IMR-90 (cell line): ENCODE measurements around the gene RERE. TPM values are rescaled to one million over a fixed set of nuclear protein-coding genes. Genes with fewer than 3 reads are reported as not detected.
A peak's percentile ranks its signal among the peaks of the same experiment; 100 is the strongest.

Source experiments
- ATAC-seq: fragments of 200-7000 bp; cut with Tn5 transposase; 2 replicates; pipeline ENCODE4 v1.9.1; 2020; ENCODE audit warnings: low read depth, mild to moderate bottlenecking, moderate library complexity
- BruUV-seq: library from RNA; stranded (reverse); fragments of 400-500 nt; replicated peaks from 2 replicates; lab custom pipeline; 2021; lab: Mats Ljungman, UMichigan
- CTCF ChIA-PET: fragments of 300-600 bp; formaldehyde crosslinking; extraction: SDS; loops from one replicate; lab custom pipeline; 2021; ENCODE audit warnings: antibody characterized with exemption; lab: Yijun Ruan, JAX
- POLR2A ChIA-PET: fragments of 300-600 bp; sonication (Branson Sonifier 250); formaldehyde crosslinking; loops from one replicate; lab custom pipeline; 2022; ENCODE audit warnings: antibody characterized with exemption; ENCODE audit not compliant: unreplicated experiment; lab: Charles Lee
- DNase-seq: peaks from one replicate; pipeline ENCODE4 v3.0.0; 2013
- H2AFZ ChIP-seq: replicated peaks from 2 replicates; pipeline ENCODE3; 2013; ENCODE audit warnings: low read length, mild to moderate bottlenecking; ENCODE audit not compliant: poor library complexity
- H2AK5ac ChIP-seq: 2 replicates; pipeline ENCODE4 v1.6.1; 2013; ENCODE audit warnings: low read depth, low read length, inconsistent platforms
- H2AK9ac ChIP-seq: replicated peaks from 2 replicates; pipeline ENCODE3; 2013; ENCODE audit warnings: mild to moderate bottlenecking, low read depth, low read length, moderate library complexity; ENCODE audit not compliant: poor library complexity
- H2BK120ac ChIP-seq: 2 replicates; pipeline ENCODE4 v1.6.1; 2013; ENCODE audit warnings: low read depth, low read length, inconsistent platforms
- H2BK15ac ChIP-seq: 3 replicates; pipeline ENCODE4 v1.6.1; 2013; ENCODE audit warnings: low read depth, low read length, inconsistent platforms
- H2BK20ac ChIP-seq: 2 replicates; pipeline ENCODE4 v1.6.1; 2013; ENCODE audit warnings: low read depth, mild to moderate bottlenecking, inconsistent platforms, low read length, moderate library complexity
- H2BK5ac ChIP-seq: 2 replicates; pipeline ENCODE4 v1.6.1; 2013; ENCODE audit warnings: mild to moderate bottlenecking, low read depth, low read length, inconsistent platforms; ENCODE audit not compliant: poor library complexity, severe bottlenecking
- H3K14ac ChIP-seq: replicated peaks from 2 replicates; pipeline ENCODE4 v1.6.1; 2013; ENCODE audit warnings: low read depth, low read length, inconsistent platforms
- H3K18ac ChIP-seq: 2 replicates; pipeline ENCODE4 v1.6.1; 2013; ENCODE audit warnings: low read depth, low read length, control low read depth
- H3K23ac ChIP-seq: 2 replicates; pipeline ENCODE4 v1.6.1; 2013; ENCODE audit warnings: low read depth, low read length, inconsistent platforms
- H3K27ac ChIP-seq: 2 replicates; pipeline ENCODE4 v1.5.1; 2013; ENCODE audit warnings: mild to moderate bottlenecking, control low read depth, low read length; ENCODE audit not compliant: insufficient read depth
- H3K27me3 ChIP-seq: 2 replicates; pipeline ENCODE4 v1.6.1; 2013; ENCODE audit warnings: low read length; ENCODE audit not compliant: control insufficient read depth, insufficient read depth
- H3K36me3 ChIP-seq: 2 replicates; pipeline ENCODE4 v1.6.1; 2013; ENCODE audit warnings: low read length, mixed read lengths; ENCODE audit not compliant: control insufficient read depth, insufficient read depth
- H3K4ac ChIP-seq: 2 replicates; pipeline ENCODE4 v1.6.1; 2013; ENCODE audit warnings: low read depth, low read length, inconsistent platforms
- H3K4me1 ChIP-seq: 2 replicates; pipeline ENCODE4 v1.6.1; 2013; ENCODE audit warnings: low read length, mixed read lengths; ENCODE audit not compliant: control insufficient read depth, insufficient read depth
- H3K4me2 ChIP-seq: 2 replicates; pipeline ENCODE4 v1.6.1; 2013; ENCODE audit warnings: low read depth, mild to moderate bottlenecking, control low read depth, low read length, moderate library complexity
- H3K4me3 ChIP-seq: 2 replicates; pipeline ENCODE4 v1.5.1; 2013; ENCODE audit warnings: low read depth, mild to moderate bottlenecking, control low read depth, low read length, moderate library complexity; ENCODE audit not compliant: insufficient read depth
- H3K56ac ChIP-seq: 2 replicates; pipeline ENCODE4 v1.6.1; 2013; ENCODE audit warnings: low read length, inconsistent platforms; ENCODE audit not compliant: insufficient read depth; ENCODE audit errors: extremely low read depth
- H3K79me1 ChIP-seq, 2 experiments: 2 replicates each; pipeline ENCODE4 v1.6.1; 2013; ENCODE audit warnings: low read length in 2 of 2, inconsistent platforms in 1 of 2, low read depth in 1 of 2
- H3K9ac ChIP-seq: 2 replicates; pipeline ENCODE4 v1.6.1; 2013; ENCODE audit warnings: low read depth, low read length, control low read depth
- H3K9me1 ChIP-seq: 2 replicates; pipeline ENCODE4 v1.6.1; 2013; ENCODE audit warnings: low read length, inconsistent platforms; ENCODE audit not compliant: insufficient read depth
- H3K9me3 ChIP-seq: 2 replicates; pipeline ENCODE4 v1.6.1; 2013; ENCODE audit warnings: low read length; ENCODE audit not compliant: control insufficient read depth, insufficient read depth
- H4K20me1 ChIP-seq: 2 replicates; pipeline ENCODE4 v1.6.1; 2013; ENCODE audit warnings: low read length, inconsistent platforms; ENCODE audit not compliant: insufficient read depth
- H4K5ac ChIP-seq: 2 replicates; pipeline ENCODE4 v1.6.1; 2013; ENCODE audit warnings: mild to moderate bottlenecking, low read depth, low read length, control low read depth
- H4K8ac ChIP-seq, 2 experiments: 2 replicates each; pipeline ENCODE4 v1.6.1; 2013; ENCODE audit warnings: low read depth in 2 of 2, low read length in 2 of 2, control low read depth in 1 of 2, inconsistent platforms in 1 of 2
- H4K91ac ChIP-seq: 2 replicates; pipeline ENCODE4 v1.6.1; 2013; ENCODE audit warnings: low read depth, low read length, inconsistent platforms; ENCODE audit not compliant: insufficient read depth
- BHLHE40 ChIP-seq: fragments of 150-350 bp; IDR thresholded peaks from 2 replicates; pipeline ENCODE4 v1.6.1; 2016; ENCODE audit warnings: mild to moderate bottlenecking, low read depth, low read length
- CEBPB ChIP-seq: IDR thresholded peaks from 2 replicates; pipeline ENCODE4 v1.6.1; 2012; ENCODE audit warnings: low read depth, low read length, improper control_type of control experiment
- CTCF ChIP-seq: conservative IDR thresholded peaks from 2 replicates; pipeline ENCODE4 v1.5.1; 2012; ENCODE audit warnings: mild to moderate bottlenecking, low read depth, low read length, improper control_type of control experiment
- ELK1 ChIP-seq: fragments of 150-350 bp; IDR thresholded peaks from 2 replicates; pipeline ENCODE4 v1.6.1; 2016; ENCODE audit warnings: low read depth, mild to moderate bottlenecking, low read length, moderate library complexity, borderline replicate concordance
- FOS ChIP-seq: fragments of 150-350 bp; IDR thresholded peaks from 2 replicates; pipeline ENCODE4 v1.6.1; 2016; ENCODE audit warnings: low read depth, low read length
- MAFK ChIP-seq: IDR thresholded peaks from 2 replicates; pipeline ENCODE4 v1.6.1; 2012; ENCODE audit warnings: low read depth, low read length, improper control_type of control experiment
- MAZ ChIP-seq: IDR thresholded peaks from 2 replicates; pipeline ENCODE4 v1.6.1; 2012; ENCODE audit warnings: low read depth, mild to moderate bottlenecking, low read length, improper control_type of control experiment, moderate library complexity, borderline replicate concordance
- MXI1 ChIP-seq: IDR thresholded peaks from 2 replicates; pipeline ENCODE4 v1.6.1; 2012; ENCODE audit warnings: low read depth, mild to moderate bottlenecking, low read length, moderate library complexity, borderline replicate concordance
- NFE2L2 ChIP-seq: fragments of 150-350 bp; IDR thresholded peaks from 2 replicates; pipeline ENCODE4 v1.6.1; 2016; ENCODE audit warnings: low read depth, mild to moderate bottlenecking, low read length
- POLR2A ChIP-seq: IDR thresholded peaks from 2 replicates; pipeline ENCODE4 v1.6.1; 2012; ENCODE audit warnings: mild to moderate bottlenecking, low read depth, low read length
- USF2 ChIP-seq: fragments of 150-350 bp; IDR thresholded peaks from 2 replicates; pipeline ENCODE4 v1.6.1; 2017; ENCODE audit warnings: mild to moderate bottlenecking, antibody characterized with exemption, low read length, low read depth
- WGBS, 2 experiments: methylation state at CpG; one replicate each; pipeline versions ENCODE4 v1.1.5 to v1.1.7; 2013; ENCODE audit warnings: missing lambda C conversion rate in 2 of 2; ENCODE audit not compliant: insufficient read length in 1 of 2; ENCODE audit errors: extremely low coverage in 2 of 2; 5-methylcytosine and 5-hydroxymethylcytosine counted together
- dilution Hi-C: fragments of 300-500 bp; cut with HindIII; formaldehyde crosslinking; loops from one replicate; pipeline ENCODE4 v1.14.3; 2018; ENCODE audit warnings: low sequenced_read_pairs; ENCODE audit not compliant: unreplicated experiment
- in situ Hi-C: fragments of 300-500 bp; cut with MboI; formaldehyde crosslinking; loops from 3 replicates; pipeline ENCODE4 v1.14.3; 2019; ENCODE audit warnings: low sequenced_read_pairs, inconsistent platforms, mixed read lengths
- intact Hi-C: fragments of 100-400 bp; cut with micrococcal nuclease; formaldehyde crosslinking; loops from 2 replicates; pipeline ENCODE4 v1.10.0; 2022
- polyA plus RNA-seq, 3 experiments: library from polyadenylated mRNA; depleted of rRNA; stranded (reverse); fragments of >200 nt; gene quantifications; 2 replicates each; pipeline ENCODE4 v1.2.3, GENCODE V29; 2012; ENCODE audit warnings: low replicate concordance in 1 of 3
- total RNA-seq: library from RNA; depleted of rRNA; stranded (reverse); fragments of >200 nt; gene quantifications from 2 replicates; pipeline ENCODE4 v1.2.3, GENCODE V29; 2012

RERE gene
- total and polyA plus RNA-seq, 2 of the 4 experiments (the other 2 are of a cell fraction) = 11.5 to 25.1 TPM

- no peak for TF ChIP-seq ELK1
- no peak for TF ChIP-seq POLR2A
These were observed 70.9 kb downstream of the RERE start (continued) for GRCh38 chr1:8746554-8746953.

GRCh38 chr1:8745749-8746390, 71.6 kb downstream of the RERE start:
- Histone ChIP-seq H3K79me1 (peaks cover 16 to 32% of the 10 kb centered on the region in 2 experiments), H3K14ac (no peak overlapping the region), H4K20me1 (no peaks in the 10 kb centered on the region), H2AFZ (no peak overlapping the region), H3K36me3 (no peaks in the 10 kb centered on the region), H2BK5ac (no peak overlapping the region), H2BK20ac (no peak overlapping the region), H3K18ac (no peak overlapping the region), H3K4me1 (peaks cover 12% of the 10 kb centered on the region), H3K9me1 (peaks cover 3% of the 10 kb centered on the region), H3K4me3 (no peak overlapping the region), H4K8ac (no peak overlapping the region), H3K9me3 (no peaks in the 10 kb centered on the region), H2AK9ac (no peak overlapping the region), H3K4me2 (no peak overlapping the region), H3K9ac (no peak overlapping the region), H2BK15ac (no peak overlapping the region), H3K4ac (no peak overlapping the region), H4K5ac (no peak overlapping the region), H3K27ac (no peak overlapping the region), H3K27me3 (no peaks in the 10 kb centered on the region), H2AK5ac (peak overlapping the region; percentile 3; the same call in 1 of the 2 replicates), H3K56ac (no peak overlapping the region), H3K23ac (no peak overlapping the region), H2BK120ac (no peak overlapping the region), H4K91ac (no peak overlapping the region)
- DNase-seq (no peak), ATAC-seq (0 out of 2 replicates have a peak, but pooled peaks have one; percentile 17)
- WGBS, 2 experiments = no CpG with 5 or more reads among the region's 6 CpGs
- intact Hi-C loops (no loop called here), dilution Hi-C loops (no loop called here), in situ Hi-C loops (no loop called here)
- ChIA-PET CTCF (no interaction called here), POLR2A (interaction anchor here (0.5 kb wide), 1 partner anchor 18 kb away, joined by 3 read pairs; no protein-coding TSS in a partner anchor)
- BruUV-seq = no TSS peak
- TF ChIP-seq MAFK (no peak), USF2 (no peak), NFE2L2 (no peak), CEBPB (no peak), BHLHE40 (no peak), MAZ (no peak), FOS (no peak), MXI1 (no peak), CTCF (no peak), ELK1 (no peak)
